HEK293T (cell line): ENCODE measurements around the gene TMEM204.

Experiments
- BHLHE40 ChIP-seq: fragments of 450-650 bp; IDR thresholded peaks from 2 replicates; pipeline ENCODE4 v1.6.1; 2016; ENCODE audit warnings: mild to moderate bottlenecking, moderate library complexity, borderline replicate concordance
- ELF4 ChIP-seq: fragments of 450-650 bp; IDR thresholded peaks from 2 replicates; pipeline ENCODE4 v1.6.1; 2017; ENCODE audit warnings: antibody characterized with exemption
- FOXA1 ChIP-seq: fragments of 450-650 bp; IDR thresholded peaks from 2 replicates; pipeline ENCODE4 v1.6.1; 2016; ENCODE audit warnings: mild to moderate bottlenecking
- HDGF ChIP-seq: fragments of 450-650 bp; IDR thresholded peaks from 2 replicates; pipeline ENCODE4 v1.6.1; 2017; ENCODE audit warnings: antibody characterized with exemption, borderline replicate concordance
- LEF1 ChIP-seq: fragments of 450-650 bp; IDR thresholded peaks from 2 replicates; pipeline ENCODE4 v1.6.1; 2017; ENCODE audit warnings: mild to moderate bottlenecking, borderline replicate concordance
- NFRKB ChIP-seq: fragments of 450-650 bp; IDR thresholded peaks from 2 replicates; pipeline ENCODE4 v1.6.1; 2016; ENCODE audit warnings: mild to moderate bottlenecking, moderate library complexity
- SP1 ChIP-seq: fragments of 450-650 bp; IDR thresholded peaks from 2 replicates; pipeline ENCODE4 v1.6.1; 2017
- SUZ12 ChIP-seq: fragments of 450-650 bp; IDR thresholded peaks from 2 replicates; pipeline ENCODE4 v1.6.1; 2016; ENCODE audit warnings: mild to moderate bottlenecking

GRCh38 chr16:1510941-1511351 is 22.5 kb upstream of the TMEM204 start:
- no peak for TF ChIP-seq ELF4
- no peak for TF ChIP-seq BHLHE40
- no peak for TF ChIP-seq SUZ12
- TF ChIP-seq LEF1 = no peak
- no peak for TF ChIP-seq HDGF
- no peak for TF ChIP-seq SP1
- TF ChIP-seq FOXA1 = no peak
- TF ChIP-seq NFRKB = no peak
